Fibroblast of lung (primary cell): Measurements from ENCODE around the gene MRNIP. TPM values are rescaled to one million over a fixed set of nuclear protein-coding genes. Genes with fewer than 3 reads are reported as not detected.

Experiments used
- DNase-seq, 2 donors: peaks; one replicate each; pipeline versions ENCODE4 v3.0.0 to v3.0.0-alpha.2; 2010; ENCODE audit warnings: low read depth in 2 of 2
- H2AFZ ChIP-seq: 2 replicates; pipeline ENCODE4 v1.5.1; 2012; ENCODE audit warnings: low read length, control low read depth, inconsistent platforms
- H3K27ac ChIP-seq: 2 replicates; pipeline ENCODE4 v1.5.1; 2011; ENCODE audit warnings: low read length, control low read depth; ENCODE audit not compliant: insufficient read depth
- H3K27me3 ChIP-seq: 2 replicates; pipeline ENCODE4 v1.5.1; 2011; ENCODE audit warnings: mild to moderate bottlenecking, low read length; ENCODE audit not compliant: control insufficient read depth, insufficient read depth
- H3K36me3 ChIP-seq: 2 replicates; pipeline ENCODE4 v1.5.1; 2011; ENCODE audit warnings: low read length; ENCODE audit not compliant: control insufficient read depth, insufficient read depth
- H3K4me1 ChIP-seq: 2 replicates; pipeline ENCODE4 v1.5.1; 2011; ENCODE audit warnings: low read length; ENCODE audit not compliant: control insufficient read depth, insufficient read depth; ENCODE audit errors: extremely low read depth
- H3K4me2 ChIP-seq: 2 replicates; pipeline ENCODE4 v1.5.1; 2011; ENCODE audit warnings: low read length, control low read depth; ENCODE audit not compliant: insufficient read depth; ENCODE audit errors: extremely low read depth
- H3K4me3 ChIP-seq, 4 experiments: fragments of 200-600 bp in 1 of 4; sonication (generic) in 1 of 4; replicated peaks in 1 of 4; 2 replicates each; pipeline ENCODE4 v1.5.1; 2011 to 2016; ENCODE audit warnings: low read length in 4 of 4, low read depth in 3 of 4, mild to moderate bottlenecking in 3 of 4, control low read depth in 2 of 4, inconsistent platforms in 1 of 4, mixed read lengths in 1 of 4; ENCODE audit not compliant: insufficient read depth in 1 of 4; ENCODE audit errors: control extremely low read depth in 1 of 4
- H3K79me2 ChIP-seq: 2 replicates; pipeline ENCODE4 v1.5.1; 2012; ENCODE audit warnings: mild to moderate bottlenecking, low read length, inconsistent platforms; ENCODE audit not compliant: control insufficient read depth, insufficient read depth
- H3K9ac ChIP-seq: 2 replicates; pipeline ENCODE4 v1.5.1; 2011; ENCODE audit warnings: mild to moderate bottlenecking, low read length, control low read depth; ENCODE audit not compliant: insufficient read depth
- H3K9me3 ChIP-seq: 2 replicates; pipeline ENCODE4 v1.5.1; 2012; ENCODE audit warnings: low read depth, low read length; ENCODE audit not compliant: control insufficient read depth, insufficient read depth
- H4K20me1 ChIP-seq: 2 replicates; pipeline ENCODE4 v1.5.1; 2011; ENCODE audit warnings: low read length; ENCODE audit not compliant: control insufficient read depth, insufficient read depth; ENCODE audit errors: extremely low read depth
- EZH2 ChIP-seq: IDR thresholded peaks from 2 replicates; pipeline ENCODE4 v1.5.1; 2012; ENCODE audit warnings: low read length, control low read depth, mild to moderate bottlenecking; ENCODE audit errors: missing control alignments
- polyA plus RNA-seq, 2 donors: library from polyadenylated mRNA; depleted of rRNA in 1 of 2; stranded (reverse) in 1 of 2; unstranded in 1 of 2; fragments of >200 nt; gene quantifications; 2 replicates each; pipeline ENCODE4 v1.2.1, GENCODE V29; 2011 to 2012; ENCODE audit warnings: missing spikeins in 1 of 2
- total RNA-seq: library from RNA; depleted of rRNA; stranded (reverse); fragments of >200 nt; gene quantifications from 2 replicates; pipeline ENCODE4 v1.2.1, GENCODE V29; 2014
- TF ChIP-seq, protein P1 (sequence below), 2 donors: IDR thresholded peaks in 1 of 2; conservative IDR thresholded peaks in 1 of 2; 1 replicate in 1 of 2; 2 replicates in 1 of 2; pipeline ENCODE4 v1.5.1; 2011 to 2012; ENCODE audit warnings: low read length in 2 of 2, control low read depth in 1 of 2, inconsistent platforms in 1 of 2, low read depth in 1 of 2, mild to moderate bottlenecking in 1 of 2

MRNIP gene
- total and polyA plus RNA-seq, 2 donors (not counting 1 experiment from before 2014, with no cell fraction given), result 8.6 to 21.0 TPM

DNA sequence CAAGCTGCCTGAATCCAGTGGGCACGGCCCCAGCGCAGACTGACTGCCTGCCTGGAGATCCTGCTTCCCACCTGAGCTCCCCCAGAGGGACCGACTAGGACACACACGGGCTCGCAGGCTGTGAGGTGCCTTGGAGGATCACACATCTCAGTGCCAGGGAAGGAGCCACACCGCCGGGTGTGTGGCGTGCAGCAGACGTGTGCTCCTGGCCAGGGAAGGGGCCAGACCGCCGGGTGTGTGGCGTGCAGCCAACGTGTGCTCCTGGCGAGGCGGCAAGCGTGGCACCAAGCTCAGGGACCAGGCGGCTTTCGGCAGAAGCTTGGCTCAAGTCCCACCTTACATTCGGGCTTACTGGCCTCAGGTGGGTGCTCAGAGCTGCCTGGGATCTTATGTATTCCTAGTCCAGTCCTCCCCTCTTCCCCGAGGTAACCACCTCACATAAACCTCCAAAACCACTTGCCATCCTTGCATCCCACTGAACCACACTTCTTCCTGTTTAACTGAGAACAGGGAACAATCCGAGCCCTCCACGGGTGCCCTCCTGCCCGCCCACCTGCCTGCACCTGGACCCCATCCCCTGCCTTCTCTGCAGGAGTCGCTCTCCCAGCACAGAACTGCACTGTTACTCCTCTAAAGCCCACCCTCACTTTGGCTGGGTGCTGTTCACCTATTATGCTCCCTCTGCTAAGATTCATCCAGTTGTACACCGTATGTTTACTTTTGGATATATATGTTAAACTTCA is 22.4 kb upstream of the MRNIP start:
- H3K9me3 ChIP-seq, result no peaks in the 10 kb centered on the region
- H3K36me3 ChIP-seq, result peaks cover 11% of the 10 kb centered on the region
- H3K79me2 ChIP-seq, result no peaks in the 10 kb centered on the region
- no peaks in the 10 kb centered on the region for H3K27me3 ChIP-seq
- no peak overlapping the region for H3K9ac ChIP-seq
- no peak overlapping the region for H3K4me3 ChIP-seq
- no peak for DNase-seq
- no peaks in the 10 kb centered on the region for H4K20me1 ChIP-seq
- no peak overlapping the region for H3K27ac ChIP-seq
- no peak overlapping the region for H3K4me2 ChIP-seq
- no peaks in the 10 kb centered on the region for H3K4me1 ChIP-seq
- H2AFZ ChIP-seq, result no peak overlapping the region
- TF ChIP-seq, protein P1, sequence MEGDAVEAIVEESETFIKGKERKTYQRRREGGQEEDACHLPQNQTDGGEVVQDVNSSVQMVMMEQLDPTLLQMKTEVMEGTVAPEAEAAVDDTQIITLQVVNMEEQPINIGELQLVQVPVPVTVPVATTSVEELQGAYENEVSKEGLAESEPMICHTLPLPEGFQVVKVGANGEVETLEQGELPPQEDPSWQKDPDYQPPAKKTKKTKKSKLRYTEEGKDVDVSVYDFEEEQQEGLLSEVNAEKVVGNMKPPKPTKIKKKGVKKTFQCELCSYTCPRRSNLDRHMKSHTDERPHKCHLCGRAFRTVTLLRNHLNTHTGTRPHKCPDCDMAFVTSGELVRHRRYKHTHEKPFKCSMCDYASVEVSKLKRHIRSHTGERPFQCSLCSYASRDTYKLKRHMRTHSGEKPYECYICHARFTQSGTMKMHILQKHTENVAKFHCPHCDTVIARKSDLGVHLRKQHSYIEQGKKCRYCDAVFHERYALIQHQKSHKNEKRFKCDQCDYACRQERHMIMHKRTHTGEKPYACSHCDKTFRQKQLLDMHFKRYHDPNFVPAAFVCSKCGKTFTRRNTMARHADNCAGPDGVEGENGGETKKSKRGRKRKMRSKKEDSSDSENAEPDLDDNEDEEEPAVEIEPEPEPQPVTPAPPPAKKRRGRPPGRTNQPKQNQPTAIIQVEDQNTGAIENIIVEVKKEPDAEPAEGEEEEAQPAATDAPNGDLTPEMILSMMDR (conservative IDR thresholded peaks at IDR 0.05 in 1 of 2, IDR thresholded peaks at IDR 0.05 in 1 of 2; ENCODE audit: low read depth in 1 of 2, low read length in 2 of 2), result no peak
- no peak for TF ChIP-seq EZH2

DNA sequence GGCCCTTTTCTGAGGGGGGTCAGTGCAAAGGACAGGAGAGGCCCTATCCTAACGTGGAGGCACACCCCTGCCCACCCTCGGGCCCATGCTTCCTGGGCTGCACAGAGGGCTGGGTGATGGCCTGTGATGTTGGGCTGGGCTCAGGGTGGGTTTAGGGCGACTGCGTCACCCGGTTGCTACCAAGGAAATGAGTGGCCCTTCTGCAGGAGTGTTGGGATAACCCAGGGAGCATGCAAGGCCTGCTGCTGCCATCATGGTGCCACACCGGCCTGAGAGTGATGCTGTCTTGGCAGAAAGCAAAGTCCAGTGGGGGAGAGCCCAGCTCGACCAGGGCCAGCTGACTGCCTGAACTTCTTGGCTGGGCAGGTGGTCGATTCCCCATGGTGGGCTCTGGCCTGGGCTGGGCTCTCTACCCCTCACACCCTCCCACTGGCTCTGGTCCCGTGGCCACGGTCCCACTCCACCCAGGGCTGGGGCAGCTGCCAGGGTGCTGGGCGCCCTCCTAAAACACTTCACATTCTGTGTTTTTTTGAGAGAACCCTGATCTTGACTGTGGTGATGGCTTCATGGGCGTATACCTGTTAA is 21.5 kb upstream of the MRNIP start:
- H2AFZ ChIP-seq, result no peak overlapping the region
- H3K9me3 ChIP-seq, result no peaks in the 10 kb centered on the region
- H3K79me2 ChIP-seq, result no peaks in the 10 kb centered on the region

DNA sequence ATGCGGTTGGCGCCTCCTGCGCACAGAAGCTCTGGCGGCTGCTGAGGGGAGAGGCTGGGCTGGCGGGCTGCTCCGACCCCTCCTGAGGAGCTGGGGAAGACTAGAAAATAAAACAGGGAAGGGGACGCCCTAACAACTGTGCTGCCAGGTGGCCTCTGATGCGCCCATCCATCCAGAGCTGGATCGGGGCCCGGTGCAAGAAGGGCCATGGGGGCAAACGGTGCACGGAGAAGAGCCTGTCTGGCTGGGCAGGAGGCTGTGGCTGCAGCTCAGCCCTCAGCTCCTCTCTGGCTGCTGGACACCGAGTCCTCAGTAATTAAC is 21.0 kb upstream of the MRNIP start:
- no peaks in the 10 kb centered on the region for H3K79me2 ChIP-seq
- no peak for DNase-seq
- H2AFZ ChIP-seq, result no peak overlapping the region
- no peak overlapping the region for H3K27ac ChIP-seq
- no peaks in the 10 kb centered on the region for H3K4me1 ChIP-seq
- H3K27me3 ChIP-seq, result no peaks in the 10 kb centered on the region
- H3K4me2 ChIP-seq, result no peak overlapping the region
- peaks cover 12% of the 10 kb centered on the region for H3K36me3 ChIP-seq
- no peaks in the 10 kb centered on the region for H4K20me1 ChIP-seq
- H3K4me3 ChIP-seq, result no peak overlapping the region
- no peak overlapping the region for H3K9ac ChIP-seq
- TF ChIP-seq EZH2, result no peak
- TF ChIP-seq, protein P1 (conservative IDR thresholded peaks at IDR 0.05 in 1 of 2, IDR thresholded peaks at IDR 0.05 in 1 of 2; ENCODE audit: low read depth in 1 of 2, low read length in 2 of 2), result no peak
- H3K9me3 ChIP-seq, result no peaks in the 10 kb centered on the region

More for the DNA sequence above, 21.5 kb upstream of the MRNIP start:
- H3K4me1 ChIP-seq, result no peaks in the 10 kb centered on the region
- H3K4me3 ChIP-seq, result no peak overlapping the region
- H3K36me3 ChIP-seq, result peaks cover 9% of the 10 kb centered on the region
- no peak overlapping the region for H3K9ac ChIP-seq
- TF ChIP-seq EZH2, result no peak
- TF ChIP-seq, protein P1 (conservative IDR thresholded peaks at IDR 0.05 in 1 of 2, IDR thresholded peaks at IDR 0.05 in 1 of 2; ENCODE audit: low read depth in 1 of 2, low read length in 2 of 2), result no peak
- H3K27ac ChIP-seq, result no peak overlapping the region
- no peak overlapping the region for H3K4me2 ChIP-seq
- DNase-seq, result no peak
- no peaks in the 10 kb centered on the region for H4K20me1 ChIP-seq
- no peaks in the 10 kb centered on the region for H3K27me3 ChIP-seq
